ENCODE data around the gene KRT85. TPM values are rescaled to one million over a fixed set of nuclear protein-coding genes. Genes with fewer than 3 reads are reported as not detected.

KRT85 gene
- total RNA-seq, 1 donor from 2014 or later = not detected

DNA sequence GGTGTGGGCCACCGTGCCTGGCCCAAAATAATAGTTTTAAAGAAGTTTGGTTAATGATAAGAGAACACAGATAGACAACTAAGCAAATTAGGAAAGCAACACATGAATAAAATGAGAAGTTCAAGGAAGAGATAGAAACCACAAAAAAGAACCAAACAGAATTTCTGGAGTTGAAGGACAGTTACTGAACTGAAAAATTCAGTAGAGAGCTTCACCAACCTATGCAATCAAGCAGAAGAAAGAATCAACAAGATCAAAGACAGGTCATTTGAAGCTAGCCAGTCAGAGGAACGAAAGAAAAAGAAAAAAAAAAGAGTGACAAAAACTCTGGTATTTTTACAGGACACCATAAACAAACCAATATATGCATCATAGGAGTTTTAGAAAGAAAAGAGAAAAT, 30.6 kb downstream of the KRT85 start:
- Histone ChIP-seq H3K27me3 (ENCODE audit: insufficient read depth, low read length) (peaks cover 10% of the 10 kb centered on the region), H3K79me2 (ENCODE audit: insufficient read depth, low read length) (no peaks in the 10 kb centered on the region), H2AFZ (ENCODE audit: low read depth, low read length) (no peak overlapping the region), H3K9ac (ENCODE audit: low read length) (no peak overlapping the region), H3K36me3 (ENCODE audit: insufficient read depth, low read length) (no peaks in the 10 kb centered on the region), H3K4me1 (ENCODE audit: insufficient read depth, low read length) (no peaks in the 10 kb centered on the region), H3K9me3 (ENCODE audit: insufficient read depth, low read depth, low read length) (peaks cover 4% of the 10 kb centered on the region), H4K20me1 (ENCODE audit: insufficient read depth, low read length) (no peaks in the 10 kb centered on the region), H3K27ac (ENCODE audit: low read depth, low read length) (no peak overlapping the region), H3K4me3 (ENCODE audit: insufficient read depth, low read depth, low read length) (no peak overlapping the region), H3K4me2 (ENCODE audit: low read length) (no peak overlapping the region)
- Mint-ChIP-seq H3K4me1 (ENCODE audit: low read depth, unreplicated experiment) (peaks cover 7% of the 10 kb centered on the region), H3K4me3 (ENCODE audit: unreplicated experiment) (no peak overlapping the region), H3K27ac (ENCODE audit: unreplicated experiment) (peak overlapping the region; percentile 37), H3K27me3 (ENCODE audit: low read depth, unreplicated experiment) (peaks cover 37% of the 10 kb centered on the region), H3K36me3 (ENCODE audit: low read depth, unreplicated experiment) (no peaks in the 10 kb centered on the region), H3K9me3 (ENCODE audit: unreplicated experiment) (peaks cover 8% of the 10 kb centered on the region)
- TF ChIP-seq, protein P1, sequence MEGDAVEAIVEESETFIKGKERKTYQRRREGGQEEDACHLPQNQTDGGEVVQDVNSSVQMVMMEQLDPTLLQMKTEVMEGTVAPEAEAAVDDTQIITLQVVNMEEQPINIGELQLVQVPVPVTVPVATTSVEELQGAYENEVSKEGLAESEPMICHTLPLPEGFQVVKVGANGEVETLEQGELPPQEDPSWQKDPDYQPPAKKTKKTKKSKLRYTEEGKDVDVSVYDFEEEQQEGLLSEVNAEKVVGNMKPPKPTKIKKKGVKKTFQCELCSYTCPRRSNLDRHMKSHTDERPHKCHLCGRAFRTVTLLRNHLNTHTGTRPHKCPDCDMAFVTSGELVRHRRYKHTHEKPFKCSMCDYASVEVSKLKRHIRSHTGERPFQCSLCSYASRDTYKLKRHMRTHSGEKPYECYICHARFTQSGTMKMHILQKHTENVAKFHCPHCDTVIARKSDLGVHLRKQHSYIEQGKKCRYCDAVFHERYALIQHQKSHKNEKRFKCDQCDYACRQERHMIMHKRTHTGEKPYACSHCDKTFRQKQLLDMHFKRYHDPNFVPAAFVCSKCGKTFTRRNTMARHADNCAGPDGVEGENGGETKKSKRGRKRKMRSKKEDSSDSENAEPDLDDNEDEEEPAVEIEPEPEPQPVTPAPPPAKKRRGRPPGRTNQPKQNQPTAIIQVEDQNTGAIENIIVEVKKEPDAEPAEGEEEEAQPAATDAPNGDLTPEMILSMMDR (IDR thresholded peaks at IDR 0.05; ENCODE audit: insufficient read depth, low read depth, low read length) = no peak
- no peak for TF ChIP-seq EZH2 (IDR thresholded peaks at IDR 0.05; ENCODE audit: insufficient read depth, low read length)
- FAIRE-seq = no peak
- DNase-seq (ENCODE audit: low read depth) = no peak

DNA sequence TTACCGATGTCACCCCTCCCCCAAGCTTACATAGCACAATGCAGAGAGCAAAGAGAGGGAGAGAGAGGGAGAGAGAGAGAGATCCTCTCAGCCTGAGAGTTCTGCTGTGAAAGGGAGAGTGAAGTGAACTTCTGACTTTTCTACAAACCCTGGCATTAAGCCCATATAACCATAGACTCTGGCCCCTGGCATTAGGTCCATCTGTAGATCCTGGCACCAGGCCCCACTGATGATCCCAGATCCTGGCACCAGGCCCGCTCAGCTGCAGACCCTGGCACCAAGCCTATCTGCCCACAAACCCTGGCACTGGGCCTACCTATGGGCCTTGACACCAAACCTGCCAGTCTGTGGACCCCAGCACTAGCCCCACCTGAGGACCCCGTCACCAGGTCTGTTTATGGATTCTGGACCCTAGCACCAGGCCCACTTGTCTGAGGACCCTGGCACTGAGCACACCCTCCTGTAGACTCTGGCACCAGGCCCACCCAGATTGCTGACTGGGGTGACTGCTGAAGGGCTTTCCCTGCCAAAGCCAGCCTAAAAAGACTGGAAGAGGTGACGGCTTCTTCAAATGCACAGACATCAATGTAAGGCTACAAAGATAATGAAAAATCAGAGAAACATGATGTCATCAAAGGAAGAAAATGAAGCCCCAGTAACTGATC, 31.6 kb downstream of the KRT85 start:
- Histone ChIP-seq H2AFZ (ENCODE audit: low read depth, low read length) (no peak overlapping the region), H3K27ac (ENCODE audit: low read depth, low read length) (no peak overlapping the region), H3K9ac (ENCODE audit: low read length) (no peak overlapping the region), H3K4me2 (ENCODE audit: low read length) (no peak overlapping the region), H3K9me3 (ENCODE audit: insufficient read depth, low read depth, low read length) (peaks cover 4% of the 10 kb centered on the region), H4K20me1 (ENCODE audit: insufficient read depth, low read length) (no peaks in the 10 kb centered on the region), H3K79me2 (ENCODE audit: insufficient read depth, low read length) (no peaks in the 10 kb centered on the region), H3K36me3 (ENCODE audit: insufficient read depth, low read length) (no peaks in the 10 kb centered on the region), H3K27me3 (ENCODE audit: insufficient read depth, low read length) (peaks cover 11% of the 10 kb centered on the region), H3K4me3 (ENCODE audit: insufficient read depth, low read depth, low read length) (no peak overlapping the region), H3K4me1 (ENCODE audit: insufficient read depth, low read length) (no peaks in the 10 kb centered on the region)
- Mint-ChIP-seq H3K4me1 (ENCODE audit: low read depth, unreplicated experiment) (peaks cover 7% of the 10 kb centered on the region), H3K9me3 (ENCODE audit: unreplicated experiment) (peaks cover 3% of the 10 kb centered on the region), H3K27me3 (ENCODE audit: low read depth, unreplicated experiment) (peaks cover 35% of the 10 kb centered on the region), H3K36me3 (ENCODE audit: low read depth, unreplicated experiment) (no peaks in the 10 kb centered on the region), H3K27ac (ENCODE audit: unreplicated experiment) (peak overlapping the region; percentile 28), H3K4me3 (ENCODE audit: unreplicated experiment) (no peak overlapping the region)
- DNase-seq (ENCODE audit: low read depth) (no peak), FAIRE-seq (no peak)
- TF ChIP-seq EZH2 (IDR thresholded peaks at IDR 0.05; ENCODE audit: insufficient read depth, low read length) = no peak
- TF ChIP-seq, protein P1 (IDR thresholded peaks at IDR 0.05; ENCODE audit: insufficient read depth, low read depth, low read length) = no peak

DNA sequence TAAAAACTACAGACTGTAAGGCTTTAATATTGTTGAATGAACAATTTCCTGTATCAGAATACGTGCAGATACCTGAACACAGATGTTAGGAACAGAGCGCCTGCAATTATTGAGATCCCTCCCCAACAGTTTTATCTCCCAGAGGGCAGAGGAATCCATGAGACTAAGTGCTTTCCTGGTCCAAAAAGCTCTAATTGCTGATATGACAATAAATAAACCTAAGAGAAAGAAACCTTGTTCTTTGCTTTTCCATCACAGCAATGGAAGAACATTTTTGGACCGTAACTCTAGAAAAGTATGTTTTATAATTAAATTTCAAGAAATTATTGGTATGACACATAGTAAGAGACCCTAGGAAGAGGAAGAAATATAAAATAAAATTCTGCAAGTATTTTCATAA, 33.1 kb downstream of the KRT85 start:
- Histone ChIP-seq H3K79me2 (ENCODE audit: insufficient read depth, low read length) (no peaks in the 10 kb centered on the region), H3K27ac (ENCODE audit: low read depth, low read length) (no peak overlapping the region), H3K9ac (ENCODE audit: low read length) (no peak overlapping the region), H3K4me2 (ENCODE audit: low read length) (no peak overlapping the region), H3K4me3 (ENCODE audit: insufficient read depth, low read depth, low read length) (no peak overlapping the region), H3K4me1 (ENCODE audit: insufficient read depth, low read length) (no peaks in the 10 kb centered on the region), H4K20me1 (ENCODE audit: insufficient read depth, low read length) (no peaks in the 10 kb centered on the region), H3K9me3 (ENCODE audit: insufficient read depth, low read depth, low read length) (peaks cover 4% of the 10 kb centered on the region), H2AFZ (ENCODE audit: low read depth, low read length) (no peak overlapping the region), H3K36me3 (ENCODE audit: insufficient read depth, low read length) (no peaks in the 10 kb centered on the region), H3K27me3 (ENCODE audit: insufficient read depth, low read length) (peaks cover 13% of the 10 kb centered on the region)
- FAIRE-seq (no peak), DNase-seq (ENCODE audit: low read depth) (no peak)
- TF ChIP-seq EZH2 (IDR thresholded peaks at IDR 0.05; ENCODE audit: insufficient read depth, low read length) = no peak
- TF ChIP-seq, protein P1 (IDR thresholded peaks at IDR 0.05; ENCODE audit: insufficient read depth, low read depth, low read length) = no peak
- H3K9me3 Mint-ChIP-seq (ENCODE audit: unreplicated experiment) = peaks cover 3% of the 10 kb centered on the region
- H3K27ac Mint-ChIP-seq (ENCODE audit: unreplicated experiment) = no peak overlapping the region
- H3K4me3 Mint-ChIP-seq (ENCODE audit: unreplicated experiment) = no peak overlapping the region
- H3K4me1 Mint-ChIP-seq (ENCODE audit: low read depth, unreplicated experiment) = peaks cover 7% of the 10 kb centered on the region
- H3K27me3 Mint-ChIP-seq (ENCODE audit: low read depth, unreplicated experiment) = peaks cover 38% of the 10 kb centered on the region
- H3K36me3 Mint-ChIP-seq (ENCODE audit: low read depth, unreplicated experiment) = no peaks in the 10 kb centered on the region

Data from astrocyte (in vitro differentiated cells and primary cell).